Activated T-helper 1 cell treated with Interleukin-2 at 50 U/mL for 16 hours (primary cell): Measurements from ENCODE around the gene CPEB4.

Experiments
- DNase-seq: peaks from one replicate; pipeline ENCODE4 v3.0.0-alpha.2; 2020; ENCODE audit warnings: low read depth

Gene CPEB4

DNA sequence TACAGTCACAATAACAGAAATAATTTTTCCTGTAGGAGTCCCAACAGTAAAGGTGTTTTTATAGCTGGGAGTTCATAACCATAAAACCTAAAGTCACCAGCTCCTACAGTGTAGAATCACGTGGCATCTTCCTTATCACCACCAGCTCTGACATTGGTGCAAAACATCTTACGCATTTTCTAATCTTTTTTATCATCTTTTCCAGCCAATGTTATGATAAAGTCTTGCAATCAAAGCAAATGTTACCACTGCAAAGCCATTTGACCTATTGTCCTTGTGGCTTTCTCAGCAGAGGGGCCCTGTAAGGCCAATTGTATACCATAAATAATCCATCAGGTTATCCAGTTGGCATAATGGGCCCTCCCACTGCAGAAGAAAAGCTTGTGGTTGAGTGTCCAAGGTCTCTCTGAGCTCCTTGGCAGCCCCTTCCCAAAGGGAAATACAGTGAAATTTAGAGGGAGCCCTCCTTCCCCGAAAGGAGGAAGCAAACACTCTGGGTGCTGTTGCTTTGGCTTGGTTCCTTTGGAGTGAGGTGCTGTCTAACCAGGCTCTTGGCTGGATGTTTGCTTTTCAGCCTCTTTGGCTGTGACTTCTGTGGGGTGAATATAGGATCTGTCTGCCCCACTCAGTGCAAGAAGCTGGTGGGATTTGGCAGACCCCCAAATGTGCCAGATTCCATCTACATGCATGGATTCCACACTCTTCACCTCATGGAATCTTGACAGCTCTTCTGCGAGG lies 29.3 kb upstream of the CPEB4 start:
- no peak for DNase-seq

DNA sequence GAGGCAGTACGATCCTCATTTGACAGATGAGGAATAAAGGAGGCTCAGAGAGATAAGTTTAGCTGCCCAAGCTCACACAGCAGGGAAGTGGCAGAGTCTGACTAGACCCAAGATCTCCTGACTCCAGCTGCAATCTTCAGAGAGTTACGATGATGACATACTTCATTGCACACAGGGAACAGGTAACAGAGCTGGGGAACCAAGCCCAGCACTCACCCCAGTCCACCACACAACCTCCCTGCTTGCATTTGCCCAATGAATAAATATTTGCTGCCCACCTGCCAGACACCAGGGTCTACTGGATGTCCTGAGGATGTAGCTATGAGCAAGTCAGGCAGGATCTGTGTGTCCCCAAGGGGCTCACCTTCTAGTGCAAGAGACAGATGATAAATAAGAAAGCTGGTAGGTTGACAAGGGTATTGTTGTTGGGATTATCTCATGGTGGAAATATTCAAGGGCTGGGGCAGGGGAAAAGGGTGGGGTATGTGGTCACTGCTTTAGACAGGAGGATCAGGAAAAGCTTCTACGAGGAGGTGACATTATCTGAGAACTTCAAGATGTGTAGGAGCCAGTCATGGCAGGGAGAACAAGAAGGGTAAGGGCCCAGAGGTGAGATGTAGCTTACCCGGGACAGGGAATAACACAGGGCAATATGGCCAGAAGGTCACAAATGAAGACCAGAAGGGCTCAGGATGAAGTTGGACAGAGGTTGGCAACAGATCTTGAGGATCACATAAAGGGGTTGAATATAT lies 28.6 kb upstream of the CPEB4 start:
- no peak for DNase-seq

DNA sequence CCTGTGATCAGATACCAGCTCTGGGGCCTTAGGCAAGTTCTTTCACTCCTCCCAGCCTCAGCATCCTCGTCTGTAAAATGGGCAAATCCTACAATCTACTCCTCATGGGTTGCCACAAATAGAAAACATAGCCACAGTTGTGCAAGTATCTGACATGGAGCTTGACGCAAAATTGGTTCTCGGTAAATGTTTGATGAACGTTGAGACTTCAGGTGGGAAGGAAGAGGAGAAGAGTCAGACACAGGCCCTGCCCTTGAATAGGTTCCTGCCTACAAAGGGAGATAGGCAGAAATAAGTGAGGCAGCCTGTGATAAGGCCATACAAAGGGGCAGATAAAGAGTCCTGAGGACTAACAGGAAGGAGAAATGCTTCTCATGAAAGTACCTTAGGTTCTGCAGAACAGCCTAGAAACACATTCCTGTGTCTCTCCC lies 26.1 kb upstream of the CPEB4 start:
- no peak for DNase-seq

DNA sequence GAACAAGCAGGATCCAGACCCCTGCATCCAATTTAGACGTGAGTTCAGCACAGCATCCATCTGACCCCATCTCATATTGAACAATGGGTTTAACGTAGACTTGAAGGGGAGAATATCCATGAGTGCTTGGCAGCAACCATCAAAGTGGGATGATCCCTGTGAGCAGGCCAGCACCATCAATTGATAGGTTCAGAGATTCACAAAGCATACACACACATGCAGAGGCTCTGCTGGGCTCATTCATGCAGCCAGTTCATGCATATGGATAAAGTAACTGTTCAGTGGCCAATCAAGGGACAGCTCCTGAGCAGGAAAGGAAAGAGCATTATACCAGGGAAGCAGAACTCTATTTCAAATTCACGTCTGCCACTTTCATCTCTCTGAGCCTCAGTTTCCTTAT lies 24.8 kb upstream of the CPEB4 start:
- DNase-seq = no peak

DNA sequence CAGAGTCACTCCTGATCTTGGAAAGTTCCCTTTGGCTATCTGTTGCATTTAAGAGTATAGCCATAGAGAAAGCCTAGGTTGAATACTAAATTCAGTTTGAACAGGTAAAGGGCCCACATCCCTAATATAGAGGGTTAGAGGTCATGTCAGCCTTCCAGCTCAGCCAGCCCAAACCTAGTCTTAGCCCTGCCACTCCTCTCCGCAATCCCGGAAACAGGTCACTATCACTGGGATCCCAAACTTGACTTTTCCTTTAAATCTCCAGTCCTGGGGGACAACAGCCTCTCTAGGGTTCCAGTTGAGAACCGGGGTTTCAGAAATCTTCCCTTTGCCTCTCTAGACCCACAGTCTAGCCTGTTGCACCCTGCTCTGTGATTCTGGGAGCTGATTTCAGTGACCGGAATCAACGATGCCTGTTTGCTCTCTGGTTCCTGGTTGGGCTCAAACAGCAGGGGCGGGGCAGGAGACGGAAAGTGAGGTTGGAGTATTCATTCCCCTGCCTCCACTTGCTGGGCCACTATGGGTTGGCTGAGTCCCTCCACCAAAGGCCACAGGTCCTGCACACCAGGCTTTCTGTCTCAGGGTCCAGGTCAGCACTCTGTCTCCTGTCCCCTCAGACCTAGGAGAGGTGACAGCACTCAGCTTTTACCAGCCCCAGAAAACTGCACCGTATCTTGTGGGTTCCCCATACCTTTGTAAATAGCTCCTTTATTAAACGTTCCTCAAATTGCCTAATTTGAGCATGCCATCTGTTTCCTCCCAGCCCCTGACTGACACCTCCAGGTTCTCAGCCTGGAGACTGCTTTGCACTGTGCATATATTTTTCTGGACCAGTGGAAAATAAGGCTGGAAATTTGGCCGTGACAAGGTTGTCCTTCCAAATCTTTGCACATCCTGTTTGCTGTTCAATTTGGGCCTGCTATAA lies 23.8 kb upstream of the CPEB4 start:
- no peak for DNase-seq

DNA sequence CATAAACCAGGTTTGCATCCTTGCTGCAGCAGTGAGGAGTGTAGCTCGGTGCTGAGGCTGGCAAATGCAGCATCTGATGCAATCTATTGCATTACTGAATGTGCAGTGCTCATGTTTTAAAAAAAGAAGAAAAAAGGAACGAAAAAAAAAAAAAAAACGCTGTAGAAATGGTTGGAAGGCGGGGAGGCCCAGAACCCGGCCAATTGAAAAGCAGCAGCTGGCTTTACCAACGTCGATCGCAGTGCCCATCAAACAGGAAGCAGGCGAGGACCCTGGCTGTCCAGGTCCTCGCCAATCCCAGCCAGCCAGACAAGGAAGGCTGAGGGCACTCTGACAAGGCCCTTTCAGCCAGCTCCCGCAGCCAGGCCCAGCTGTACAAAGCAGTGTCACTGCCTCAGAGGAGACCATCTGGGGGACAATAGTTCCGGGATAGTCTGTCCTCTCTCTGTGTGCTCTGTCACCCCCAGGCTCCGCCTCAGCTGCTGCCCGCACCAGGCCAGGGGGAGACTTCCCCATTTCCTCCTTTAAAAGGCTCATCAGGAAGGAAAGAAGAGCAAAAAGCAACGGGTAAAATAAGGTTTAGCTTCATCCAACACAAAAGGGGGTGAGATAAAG lies 21.8 kb upstream of the CPEB4 start:
- no peak for DNase-seq

DNA sequence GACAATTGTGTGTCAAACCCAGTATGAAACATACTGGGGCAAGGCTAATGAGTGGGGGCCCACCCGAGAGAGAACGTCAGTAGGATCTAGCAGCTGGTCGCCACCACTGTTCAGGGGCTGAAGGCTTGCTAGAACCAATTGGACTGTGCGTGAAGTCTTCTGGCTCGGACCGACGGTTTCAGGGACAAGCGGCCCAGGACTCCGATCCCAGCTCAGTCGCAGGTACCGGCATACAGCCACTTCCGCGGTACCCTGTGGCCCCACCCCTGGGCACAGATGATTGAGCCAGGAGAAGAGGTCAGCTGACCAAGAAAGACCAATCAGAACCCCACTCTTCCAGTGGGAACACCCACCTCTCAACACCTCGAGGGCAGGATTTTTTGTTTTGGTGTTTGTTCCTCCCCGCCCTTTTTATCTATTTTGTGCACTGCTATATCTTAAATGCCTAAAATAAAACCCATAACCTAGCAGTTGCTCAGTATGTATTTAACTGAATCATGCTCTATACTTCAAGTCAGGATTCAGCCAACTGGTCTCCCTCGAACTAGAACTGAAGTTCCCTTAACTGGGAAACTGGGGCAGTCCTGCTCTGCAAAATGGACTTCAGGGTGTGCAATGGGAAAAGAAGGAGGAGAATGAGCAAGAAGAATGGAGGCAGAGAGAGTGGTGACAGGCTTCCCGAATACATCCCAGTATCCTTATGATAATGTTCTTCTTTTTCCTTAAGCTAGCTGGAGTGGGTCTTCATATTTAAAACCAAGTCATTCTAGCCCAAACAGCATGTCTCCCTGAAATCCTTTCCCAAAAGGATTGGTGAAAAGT lies 21.1 kb upstream of the CPEB4 start:
- DNase-seq = no peak

DNA sequence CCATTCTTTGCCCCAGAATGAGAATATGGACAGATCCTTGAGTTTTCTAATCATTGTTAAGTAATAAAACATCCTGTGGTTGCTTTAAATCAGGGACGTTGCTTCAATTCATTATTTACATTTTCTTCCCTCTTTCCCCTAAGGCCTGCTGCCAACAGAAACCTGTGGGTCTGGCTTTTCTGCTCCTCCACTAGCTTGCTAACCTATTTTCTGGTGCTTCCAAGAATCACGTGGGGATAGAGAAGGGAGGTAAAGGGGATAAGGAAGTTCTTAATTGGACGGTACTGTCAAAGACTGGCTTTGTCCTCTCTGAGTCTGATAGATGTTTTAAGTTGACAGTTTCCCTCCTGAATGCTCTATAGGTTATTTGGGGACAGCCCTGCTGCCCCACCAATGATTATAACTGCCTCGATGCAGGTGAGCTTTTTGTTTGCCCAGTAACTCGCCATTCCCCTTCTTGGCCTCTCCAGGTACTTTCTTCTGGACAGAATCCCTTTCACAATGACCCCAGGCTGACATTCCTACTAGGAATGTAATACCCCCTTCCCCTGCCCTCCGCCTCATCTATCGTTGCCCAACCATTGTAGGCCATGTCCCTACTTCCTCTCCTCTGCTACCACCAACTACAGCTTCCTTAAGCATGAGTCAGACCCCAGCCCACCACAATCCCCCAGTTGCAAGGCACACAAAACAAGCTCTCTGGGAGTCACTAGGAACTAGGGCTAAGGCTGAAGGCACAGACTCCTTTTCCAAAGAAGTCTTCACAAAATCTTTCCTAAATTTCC lies 19.9 kb upstream of the CPEB4 start:
- no peak for DNase-seq

DNA sequence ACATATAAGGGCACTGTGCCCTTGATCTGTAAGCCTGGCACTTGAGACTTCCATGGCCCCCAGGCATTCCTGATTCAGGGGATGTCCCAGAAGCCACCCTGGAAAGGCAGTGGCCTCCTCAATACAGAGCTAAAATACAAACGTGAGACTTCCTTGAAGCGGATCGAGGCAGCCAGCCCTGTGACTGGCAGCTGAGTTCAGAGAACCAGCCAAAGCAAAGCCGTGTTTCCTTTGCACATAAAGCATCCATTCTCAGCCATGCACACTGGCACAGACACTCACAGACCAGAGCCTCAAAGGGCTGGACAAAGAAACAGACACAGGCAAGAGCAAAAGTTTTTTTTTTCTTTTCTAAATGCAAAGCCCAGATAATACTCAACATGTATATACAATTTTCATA lies 18.8 kb upstream of the CPEB4 start:
- no peak for DNase-seq

DNA sequence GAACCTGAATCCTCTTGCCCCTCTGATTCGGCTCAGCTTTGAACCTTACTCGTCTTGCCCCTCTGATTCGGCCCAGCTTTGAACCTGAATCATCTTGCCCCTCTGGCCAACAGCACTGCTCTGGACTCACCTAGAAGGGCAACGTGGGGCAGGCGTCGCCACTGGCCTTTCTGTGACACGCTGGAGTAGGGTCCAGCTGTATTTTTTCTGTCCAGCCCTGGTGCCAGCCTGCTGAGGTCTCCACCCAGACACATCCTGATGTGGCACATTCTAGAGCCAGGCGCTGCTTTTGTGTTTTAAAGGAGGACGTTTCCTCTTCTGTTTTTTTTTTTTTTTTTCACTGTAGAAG lies 15.2 kb upstream of the CPEB4 start:
- no peak for DNase-seq

DNA sequence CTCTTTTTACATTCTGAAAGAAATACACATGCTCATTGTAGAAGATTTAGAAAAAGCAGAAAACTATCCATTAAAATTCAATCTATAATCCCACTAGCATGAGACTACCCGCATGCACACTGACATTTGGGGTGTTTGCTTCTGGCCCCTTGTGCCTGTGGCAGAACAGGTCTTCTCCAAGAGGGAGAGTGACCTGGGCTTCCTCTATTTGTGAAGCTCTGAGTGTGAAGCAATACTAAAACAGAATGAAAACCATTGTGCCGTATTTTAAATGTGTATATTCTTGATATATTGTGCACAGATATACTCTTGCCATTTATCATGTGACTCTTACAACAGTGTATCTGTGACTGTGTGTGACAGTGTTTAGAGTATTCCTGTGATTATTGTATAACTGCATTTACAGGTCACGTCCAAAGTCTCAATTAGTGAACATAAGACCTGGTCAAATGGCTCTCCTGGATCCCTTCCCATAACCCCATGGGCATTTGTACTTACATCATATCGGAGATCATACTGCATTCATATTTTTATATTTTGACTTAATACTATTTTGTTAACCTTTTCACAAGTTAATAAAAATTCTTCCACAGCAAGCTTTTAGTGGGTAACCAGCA lies 14.7 kb upstream of the CPEB4 start:
- DNase-seq = no peak

DNA sequence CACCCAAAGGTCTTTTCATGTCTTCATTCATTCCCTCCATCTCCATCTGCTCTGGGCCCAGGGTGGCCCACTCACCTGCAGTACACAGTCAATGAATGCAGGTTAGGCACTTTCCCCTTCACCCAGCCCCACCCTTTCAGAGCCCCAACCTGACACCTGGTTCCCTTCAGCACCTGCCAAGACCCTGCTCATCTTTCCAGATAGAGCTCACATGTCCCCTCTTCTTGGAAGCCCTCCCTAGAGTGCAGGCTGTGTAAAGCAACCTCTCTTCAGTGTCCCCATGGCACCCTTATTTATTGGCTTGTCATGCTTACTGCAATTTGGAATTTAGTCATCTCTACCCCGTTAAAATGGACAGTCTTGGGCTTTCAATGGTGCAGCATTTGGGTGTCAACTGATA lies 13.0 kb upstream of the CPEB4 start:
- DNase-seq = no peak

DNA sequence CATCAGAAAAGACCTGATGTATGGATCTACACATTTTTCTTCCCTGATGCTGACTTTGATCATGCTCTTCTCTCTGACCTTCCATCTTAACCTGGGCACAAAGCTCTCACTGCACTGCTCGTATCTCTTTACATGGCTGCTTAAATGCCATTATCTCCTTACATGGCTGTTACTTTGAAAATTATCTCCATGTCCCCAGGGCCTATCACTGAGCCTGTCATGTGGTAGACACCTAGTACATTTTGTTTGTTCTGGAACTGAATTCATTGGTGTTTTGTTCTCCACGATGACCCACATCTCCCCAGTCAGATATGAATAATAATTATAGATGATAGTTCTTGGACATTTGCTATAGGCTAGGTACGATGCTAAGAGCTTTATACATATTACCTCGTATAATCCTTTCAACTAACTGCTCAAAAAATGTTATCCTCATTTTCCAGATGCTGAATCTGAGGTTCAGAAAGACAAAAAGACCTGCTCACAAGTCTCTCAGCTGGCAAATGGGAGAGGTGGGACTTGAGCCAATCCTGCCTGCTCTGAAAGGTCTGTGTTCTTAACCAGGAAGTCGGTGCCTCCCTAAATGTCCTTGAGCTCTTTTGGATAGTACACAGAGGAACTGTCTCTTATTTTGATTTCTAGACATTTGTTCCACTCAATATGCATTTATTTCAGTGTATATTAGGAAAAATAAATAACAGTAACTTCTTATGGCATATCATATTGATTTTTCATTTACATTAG lies 9.8 kb upstream of the CPEB4 start:
- no peak for DNase-seq

DNA sequence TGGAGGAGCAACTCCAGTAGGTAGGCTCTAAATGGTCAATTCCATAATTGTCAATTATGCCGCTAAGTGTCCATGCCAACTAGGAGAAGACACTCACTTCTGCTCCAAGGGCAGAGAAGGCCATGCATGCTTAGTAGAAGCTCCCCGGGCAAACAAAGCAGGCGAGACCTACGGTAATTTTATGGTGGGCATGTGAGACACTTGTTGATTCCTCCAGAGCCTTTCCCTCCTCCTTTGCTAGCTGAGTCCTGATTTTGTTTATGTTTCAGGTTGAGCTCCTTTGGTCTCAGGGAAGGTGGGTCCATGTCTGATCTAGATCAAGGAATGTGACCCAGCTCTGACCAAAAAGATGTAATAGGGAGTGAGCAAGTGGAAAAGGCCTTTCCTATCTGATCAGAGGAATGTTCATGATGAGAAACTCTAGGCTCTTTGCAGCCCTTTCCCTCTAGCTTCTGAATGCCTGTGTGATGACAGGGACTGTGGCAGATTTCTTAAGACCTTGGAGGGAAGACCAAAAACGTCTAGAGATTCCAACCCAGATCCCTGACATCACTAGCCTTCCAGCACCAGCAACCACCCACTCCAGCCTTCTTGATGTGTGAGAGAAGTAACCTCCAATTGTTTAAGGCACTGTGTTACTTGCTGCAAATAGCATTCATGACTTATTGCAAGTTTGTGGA lies 7.7 kb upstream of the CPEB4 start:
- DNase-seq = no peak

DNA sequence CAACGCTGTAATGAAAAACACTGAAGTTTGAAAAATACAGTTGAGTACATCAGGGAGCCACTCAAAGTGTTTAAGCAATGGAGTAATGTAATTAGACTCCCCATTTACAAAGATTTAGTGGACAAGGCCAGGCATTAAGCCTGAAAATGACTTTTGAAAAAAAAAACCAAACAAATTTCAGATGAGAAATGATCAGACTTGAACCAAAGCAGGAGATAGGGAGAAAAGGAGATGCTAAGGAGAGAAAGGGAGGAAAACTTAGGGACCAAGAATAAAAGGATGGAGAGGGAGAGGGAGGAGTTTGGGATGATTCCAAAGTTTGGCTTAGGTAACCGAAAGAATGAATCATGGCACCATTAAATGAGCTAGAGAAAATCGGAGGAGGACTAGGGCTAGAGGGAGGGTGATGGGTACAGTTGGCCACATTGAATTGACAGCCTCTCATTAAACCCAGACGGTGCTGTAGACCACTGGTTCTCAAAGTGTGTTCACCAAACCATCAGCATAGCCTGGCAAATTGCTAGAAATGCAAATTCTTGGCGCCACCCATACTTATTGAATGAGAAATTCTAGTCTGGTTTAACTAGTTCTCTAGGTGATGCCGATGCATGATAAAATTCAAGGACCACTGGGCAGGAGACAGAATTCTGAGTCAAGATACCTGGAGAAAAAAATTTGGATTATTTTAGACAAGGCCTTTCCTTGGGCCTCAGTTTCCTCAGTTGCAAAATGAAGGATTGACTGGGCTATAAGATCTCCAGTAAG lies 6.2 kb upstream of the CPEB4 start:
- no peak for DNase-seq

DNA sequence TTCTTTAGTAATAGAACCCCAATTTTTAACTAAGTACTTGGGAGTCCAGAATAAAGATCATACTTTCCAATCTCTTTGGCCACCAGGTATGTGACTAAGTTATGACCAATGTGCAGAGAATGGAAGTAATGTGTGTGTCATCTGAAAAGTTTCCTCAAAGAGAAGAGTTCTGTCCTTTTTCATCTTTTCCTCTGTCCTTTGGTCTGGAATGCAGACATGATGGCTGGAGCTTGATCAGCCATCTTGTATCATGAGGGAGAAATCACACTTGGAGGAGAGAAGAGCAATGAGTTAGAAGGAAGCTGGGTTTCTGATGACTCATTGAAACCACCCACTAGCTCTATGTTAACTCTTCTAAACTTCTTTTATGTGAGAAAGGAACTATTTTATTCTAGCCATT lies 5.5 kb upstream of the CPEB4 start:
- DNase-seq = no peak

DNA sequence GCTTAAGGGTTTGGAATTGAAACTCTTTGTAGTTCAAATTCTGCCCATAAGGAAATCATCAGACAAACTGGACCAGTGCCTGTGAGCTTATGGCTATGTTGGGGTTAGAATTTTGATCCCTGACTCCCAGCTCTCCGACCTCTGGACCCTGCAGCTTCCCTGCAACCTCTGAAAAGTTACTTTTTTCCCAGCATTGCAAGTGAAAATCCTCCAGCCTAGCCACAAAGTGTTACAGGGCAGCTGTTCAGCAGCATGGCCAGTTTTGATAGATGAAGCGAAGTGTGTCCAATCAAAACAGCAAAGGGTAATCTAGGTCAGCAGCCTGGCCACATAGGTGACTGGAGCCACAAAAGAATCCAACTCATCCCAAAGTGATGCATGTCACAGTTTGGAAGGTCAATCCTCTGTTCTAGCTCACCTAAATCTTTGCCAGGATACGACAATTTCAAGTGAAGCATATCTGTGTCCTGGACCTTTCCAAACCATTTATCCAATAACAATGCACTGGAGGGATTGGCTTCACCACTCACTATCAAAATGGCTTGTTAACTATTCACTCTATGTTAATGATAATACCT lies 4.7 kb upstream of the CPEB4 start:
- DNase-seq = no peak
